ENCODE results near the gene GLP2R.

GRCh38 chr17:9821921-9822320 lies 3.8 kb upstream of the GLP2R start, which contains the start of gene GSG1L2:
- TF ChIP-seq CTCF (IDR thresholded peaks at IDR 0.05) (no peak), EP300 (IDR thresholded peaks at IDR 0.05) (no peak), POLR2A (IDR thresholded peaks at IDR 0.05) (no peak)
